Stimulated activated CD8-positive, alpha-beta memory T cell treated with anti-CD3 and anti-CD28 coated beads, Interleukin-4, amount 100 ng/mL, for 1 hour (primary cell): ENCODE results near the gene ZNHIT6.

Experiments
- DNase-seq, 2 donors: peaks; one replicate each; pipeline ENCODE4 v3.0.0-alpha.2; 2020; ENCODE audit warnings: low read depth in 2 of 2, low spot score in 1 of 2

The ZNHIT6 gene

GRCh38 chr1:85623061-85623471 lies 85.2 kb downstream of the ZNHIT6 start:
- no peak for DNase-seq

GRCh38 chr1:85621430-85621829 lies 86.8 kb downstream of the ZNHIT6 start:
- no peak for DNase-seq

- DNase-seq: no peak
Measured at GRCh38 chr1:85617633-85618100, 90.6 kb downstream of the ZNHIT6 start.

- no peak for DNase-seq
Measured at GRCh38 chr1:85616736-85617135, 91.5 kb downstream of the ZNHIT6 start.

- no peak for DNase-seq
Measured at GRCh38 chr1:85616364-85616705, 91.9 kb downstream of the ZNHIT6 start.

GRCh38 chr1:85615586-85616363 lies 92.5 kb downstream of the ZNHIT6 start:
- no peak for DNase-seq

GRCh38 chr1:85612704-85613361 lies 95.4 kb downstream of the ZNHIT6 start:
- DNase-seq: no peak

GRCh38 chr1:85611856-85612255 lies 96.4 kb downstream of the ZNHIT6 start:
- no peak for DNase-seq

GRCh38 chr1:85611425-85611824 lies 96.8 kb downstream of the ZNHIT6 start:
- no peak for DNase-seq

- DNase-seq: no peak
Measured at GRCh38 chr1:85609976-85610375, 98.3 kb downstream of the ZNHIT6 start.

- DNase-seq: no peak
Measured at GRCh38 chr1:85608851-85609250, 99.4 kb downstream of the ZNHIT6 start.

GRCh38 chr1:85607921-85608265 lies 100.3 kb downstream of the ZNHIT6 start:
- no peak for DNase-seq

GRCh38 chr1:85607126-85607920 lies 100.9 kb downstream of the ZNHIT6 start:
- DNase-seq: no peak

GRCh38 chr1:85606414-85606800 lies 101.8 kb downstream of the ZNHIT6 start:
- DNase-seq: no peak

- no peak for DNase-seq
Measured at GRCh38 chr1:85605484-85606413, 102.5 kb downstream of the ZNHIT6 start.

GRCh38 chr1:85604298-85604997 lies 103.8 kb downstream of the ZNHIT6 start:
- no peak for DNase-seq

GRCh38 chr1:85603086-85603880 lies 105.0 kb downstream of the ZNHIT6 start:
- DNase-seq: no peak

GRCh38 chr1:85602571-85602970 lies 105.7 kb downstream of the ZNHIT6 start:
- no peak for DNase-seq

GRCh38 chr1:85601901-85602300 lies 106.3 kb downstream of the ZNHIT6 start:
- no peak for DNase-seq

- DNase-seq: no peak
Measured at GRCh38 chr1:85599681-85600080, 108.6 kb downstream of the ZNHIT6 start.
